Activated T-cell treated with anti-CD3 and anti-CD28 coated beads, Interleukin-2, amount 50 U/mL, for 72 hours (primary cell): ENCODE measurements around the gene VKORC1L1. TPM values are rescaled to one million over a fixed set of nuclear protein-coding genes. Genes with fewer than 3 reads are reported as not detected.

Source experiments
- ATAC-seq, 2 donors: fragments of 150-1000 bp; cut with Tn5 transposase; replicated peaks in 1 of 2; 2 replicates each; pipeline ENCODE4 v1.10.0; 2021; ENCODE audit warnings: moderate library complexity in 2 of 2, mild to moderate bottlenecking in 1 of 2
- DNase-seq, 2 donors: peaks; one replicate each; pipeline ENCODE4 v3.0.0; 2021 to 2022; ENCODE audit warnings: mixed read lengths in 1 of 2
- H3K27ac Mint-ChIP-seq: one replicate; pipeline ENCODE4 v1.8.0; 2022; ENCODE audit warnings: mild to moderate bottlenecking, moderate library complexity, mixed read lengths
- H3K27me3 Mint-ChIP-seq: one replicate; pipeline ENCODE4 v1.8.0; 2022; ENCODE audit warnings: low read depth, mixed read lengths
- H3K36me3 Mint-ChIP-seq, 2 donors: one replicate each; pipeline ENCODE4 v1.8.0; 2022; ENCODE audit warnings: mixed read lengths in 2 of 2, mild to moderate bottlenecking in 1 of 2; ENCODE audit not compliant: insufficient read depth in 2 of 2
- H3K4me1 Mint-ChIP-seq: one replicate; pipeline ENCODE4 v1.8.0; 2022; ENCODE audit warnings: low read depth, mixed read lengths
- H3K4me3 Mint-ChIP-seq, 2 donors: one replicate each; pipeline ENCODE4 v1.8.0; 2022; ENCODE audit warnings: mild to moderate bottlenecking in 2 of 2, mixed read lengths in 2 of 2, moderate library complexity in 2 of 2
- H3K9me3 Mint-ChIP-seq, 2 donors: one replicate each; pipeline ENCODE4 v1.8.0; 2022; ENCODE audit warnings: mixed read lengths in 2 of 2
- total RNA-seq, 2 donors: library from RNA; stranded (reverse); gene quantifications; one replicate each; pipeline ENCODE4 v1.2.3, GENCODE V29; 2022

The VKORC1L1 gene
- total RNA-seq, 2 donors from 2014 or later, result 13.1 to 14.1 TPM

- no peak overlapping the region for H3K4me3 Mint-ChIP-seq
- H3K4me1 Mint-ChIP-seq, result no peaks in the 10 kb centered on the region
- no peak overlapping the region for H3K27ac Mint-ChIP-seq
- H3K9me3 Mint-ChIP-seq, result no peaks in the 10 kb centered on the region
- DNase-seq (no peak), ATAC-seq (no peak)
- H3K27me3 Mint-ChIP-seq, result no peaks in the 10 kb centered on the region
- no peaks in the 10 kb centered on the region for H3K36me3 Mint-ChIP-seq
Observed at GRCh38 chr7:66007232-66007631, 134.4 kb downstream of the VKORC1L1 start.

Other genes starting within 250 kb of the VKORC1L1 start
- 10 to 100 TPM; 51.7 to 52.9 TPM for gene GUSB, start 109.1 kb downstream of the VKORC1L1 start, total RNA-seq
- 10 to 100 TPM; 13.8 to 16.6 TPM for gene ASL, start 202.7 kb downstream of the VKORC1L1 start, total RNA-seq
- 10 to 100 TPM; 36.3 to 48.8 TPM for gene CRCP, start 241.8 kb downstream of the VKORC1L1 start, total RNA-seq